H1 (cell line): Measurements from ENCODE around the gene RABGAP1.

Experiments
- BACH1 ChIP-seq: IDR thresholded peaks from 2 replicates; pipeline ENCODE4 v1.6.1; 2012; ENCODE audit warnings: low read length, improper control_type of control experiment
- CBX5 ChIP-seq: fragments of 300-800, 300-1000 bp; sonication (generic); IDR thresholded peaks from 2 replicates; pipeline ENCODE4 v1.7.1; 2016; ENCODE audit warnings: antibody characterized with exemption, low read length, low read depth
- CREB1 ChIP-seq: IDR thresholded peaks from 2 replicates; pipeline ENCODE4 v1.6.1; 2012; ENCODE audit warnings: inconsistent platforms
- CTCF ChIP-seq, 3 experiments: IDR thresholded peaks; 1 replicate in 2 of 3; 2 replicates in 1 of 3; pipeline versions ENCODE4 v1.5.1 to v1.6.1; 2011; ENCODE audit warnings: low read length in 3 of 3, mild to moderate bottlenecking in 3 of 3, inconsistent platforms in 2 of 3, low read depth in 1 of 3, moderate library complexity in 1 of 3; ENCODE audit not compliant: insufficient read depth in 1 of 3; ENCODE audit errors: control extremely low read depth in 1 of 3
- EP300 ChIP-seq, 2 experiments: IDR thresholded peaks; 1 replicate in 1 of 2; 2 replicates in 1 of 2; pipeline ENCODE4 v1.6.1; 2011 to 2012; ENCODE audit warnings: low read depth in 2 of 2, low read length in 2 of 2, mild to moderate bottlenecking in 2 of 2, borderline replicate concordance in 1 of 2, inconsistent platforms in 1 of 2, moderate library complexity in 1 of 2
- HDAC2 ChIP-seq, 2 experiments: fragments of 300-600 bp in 1 of 2; sonication (generic) in 1 of 2; IDR thresholded peaks; 2 replicates each; pipeline ENCODE4 v1.6.1; 2011 to 2012; ENCODE audit warnings: low read depth in 2 of 2, low read length in 2 of 2, mild to moderate bottlenecking in 2 of 2, moderate library complexity in 2 of 2, borderline replicate concordance in 1 of 2, inconsistent platforms in 1 of 2
- JUND ChIP-seq: IDR thresholded peaks from 2 replicates; pipeline ENCODE4 v1.6.1; 2011; ENCODE audit warnings: mild to moderate bottlenecking, improper control_type of control experiment, low read length
- POLR2A ChIP-seq, 2 experiments: IDR thresholded peaks; 1 replicate in 1 of 2; 2 replicates in 1 of 2; pipeline ENCODE4 v1.6.1; 2011; ENCODE audit warnings: low read depth in 2 of 2, low read length in 2 of 2, mild to moderate bottlenecking in 2 of 2; ENCODE audit errors: control extremely low read depth in 1 of 2
- SRF ChIP-seq: IDR thresholded peaks from 2 replicates; pipeline ENCODE4 v1.6.1; 2011; ENCODE audit warnings: mild to moderate bottlenecking, low read depth, low read length, moderate library complexity
- TAF1 ChIP-seq: IDR thresholded peaks from 2 replicates; pipeline ENCODE4 v1.6.1; 2011; ENCODE audit warnings: mild to moderate bottlenecking, low read depth, low read length
- TAF7 ChIP-seq: optimal IDR thresholded peaks from 2 replicates; pipeline ENCODE3; 2011; ENCODE audit warnings: low read depth, mild to moderate bottlenecking, inconsistent platforms, low read length, moderate library complexity, borderline replicate concordance

DNA sequence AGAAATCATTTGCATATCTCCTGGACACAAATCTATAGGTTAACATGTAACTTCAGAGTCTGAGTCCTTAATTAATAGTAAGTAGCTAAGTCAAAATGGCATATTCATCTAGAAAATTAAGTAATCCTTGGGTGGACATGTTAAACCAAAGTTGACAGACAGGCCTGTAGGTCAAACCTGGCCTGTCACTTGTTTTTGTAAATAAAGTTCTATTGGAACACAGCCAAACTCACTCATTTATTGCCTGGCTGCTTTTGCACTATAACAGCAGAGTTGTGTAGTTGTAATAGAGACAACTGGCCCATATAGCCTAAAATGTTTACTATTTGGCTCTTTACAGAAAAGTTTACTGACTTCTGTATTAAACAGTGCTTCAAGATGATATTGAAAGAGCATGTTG, 68.1 kb downstream of the RABGAP1 start:
- TF ChIP-seq TAF1 (no peak), SRF (no peak), EP300 (IDR thresholded peaks at IDR 0.05; ENCODE audit: borderline replicate concordance in 1 of 2, low read depth in 2 of 2, low read length in 2 of 2) (no peak), CBX5 (no peak), JUND (no peak), POLR2A (IDR thresholded peaks at IDR 0.05; ENCODE audit: control extremely low read depth in 1 of 2, low read depth in 2 of 2, low read length in 2 of 2) (no peak), CTCF (IDR thresholded peaks at IDR 0.05; ENCODE audit: control extremely low read depth in 1 of 3, insufficient read depth in 1 of 3, low read depth in 1 of 3, low read length in 3 of 3) (no peak), TAF7 (no peak), CREB1 (no peak), BACH1 (no peak), HDAC2 (IDR thresholded peaks at IDR 0.05; ENCODE audit: borderline replicate concordance in 1 of 2, low read depth in 2 of 2, low read length in 2 of 2) (no peak)
